Mesendoderm (in vitro differentiated cells): Measurements from ENCODE around the gene NCAPH2.
A peak's percentile ranks its signal among the peaks of the same experiment; 100 is the strongest.

Experiments
- DNase-seq: peaks from one replicate; pipeline ENCODE4 v3.0.0; 2013
- H2AK5ac ChIP-seq: 2 replicates; pipeline ENCODE4 v1.6.1; 2013; ENCODE audit warnings: low read length, inconsistent platforms
- H2BK120ac ChIP-seq: 2 replicates; pipeline ENCODE4 v1.6.1; 2013; ENCODE audit warnings: low read depth, mild to moderate bottlenecking, low read length, moderate library complexity, mixed read lengths
- H2BK15ac ChIP-seq: replicated peaks from 2 replicates; pipeline ENCODE4 v1.6.1; 2013; ENCODE audit warnings: low read depth, mild to moderate bottlenecking, moderate library complexity
- H2BK5ac ChIP-seq: 2 replicates; pipeline ENCODE4 v1.6.1; 2013; ENCODE audit warnings: low read length, inconsistent platforms
- H3K18ac ChIP-seq: 2 replicates; pipeline ENCODE4 v1.6.1; 2013; ENCODE audit warnings: mild to moderate bottlenecking, low read length, mixed read lengths
- H3K23ac ChIP-seq: one replicate; pipeline ENCODE4 v1.6.1; 2013; ENCODE audit warnings: low read length
- H3K27ac ChIP-seq: 2 replicates; pipeline ENCODE4 v1.5.1; 2013; ENCODE audit warnings: low read depth, mild to moderate bottlenecking, inconsistent platforms, low read length, moderate library complexity
- H3K27me3 ChIP-seq: 2 replicates; pipeline ENCODE4 v1.6.1; 2013; ENCODE audit warnings: low read length, control low read depth, mild to moderate bottlenecking, inconsistent platforms; ENCODE audit not compliant: insufficient read depth, poor library complexity
- H3K36me3 ChIP-seq: 2 replicates; pipeline ENCODE4 v1.6.1; 2013; ENCODE audit warnings: low read length, inconsistent platforms; ENCODE audit not compliant: control insufficient read depth, insufficient read depth
- H3K4ac ChIP-seq: one replicate; pipeline ENCODE4 v1.6.1; 2013; ENCODE audit warnings: low read depth, mild to moderate bottlenecking, low read length, moderate library complexity
- H3K4me1 ChIP-seq: 2 replicates; pipeline ENCODE4 v1.6.1; 2013; ENCODE audit warnings: low read depth, low read length, inconsistent platforms; ENCODE audit not compliant: control insufficient read depth
- H3K4me2 ChIP-seq: 2 replicates; pipeline ENCODE4 v1.6.1; 2013; ENCODE audit warnings: low read length
- H3K4me3 ChIP-seq: 2 replicates; pipeline ENCODE4 v1.5.1; 2013; ENCODE audit warnings: mild to moderate bottlenecking, low read length
- H3K56ac ChIP-seq: one replicate; pipeline ENCODE4 v1.6.1; 2013; ENCODE audit warnings: low read length
- H3K79me1 ChIP-seq: 2 replicates; pipeline ENCODE4 v1.6.1; 2013; ENCODE audit warnings: low read length, inconsistent platforms
- H3K79me2 ChIP-seq: 2 replicates; pipeline ENCODE4 v1.6.1; 2013; ENCODE audit warnings: mild to moderate bottlenecking, low read length; ENCODE audit not compliant: control insufficient read depth, insufficient read depth
- H3K9ac ChIP-seq: 2 replicates; pipeline ENCODE4 v1.6.1; 2013; ENCODE audit warnings: low read length, inconsistent platforms
- H4K5ac ChIP-seq: one replicate; pipeline ENCODE4 v1.6.1; 2013; ENCODE audit warnings: low read length
- H4K8ac ChIP-seq: one replicate; pipeline ENCODE4 v1.6.1; 2013; ENCODE audit warnings: low read depth, mild to moderate bottlenecking, control low read depth, low read length, moderate library complexity
- WGBS: extraction: QIAGEN DNeasy Blood & Tissue Kit; methylation state at CpG from one replicate; pipeline ENCODE4 v1.1.7; 2013; ENCODE audit warnings: low lambda C conversion rate, missing lambda C conversion rate; ENCODE audit not compliant: insufficient coverage; ENCODE audit errors: extremely low coverage; 5-methylcytosine and 5-hydroxymethylcytosine counted together

The NCAPH2 gene

DNA sequence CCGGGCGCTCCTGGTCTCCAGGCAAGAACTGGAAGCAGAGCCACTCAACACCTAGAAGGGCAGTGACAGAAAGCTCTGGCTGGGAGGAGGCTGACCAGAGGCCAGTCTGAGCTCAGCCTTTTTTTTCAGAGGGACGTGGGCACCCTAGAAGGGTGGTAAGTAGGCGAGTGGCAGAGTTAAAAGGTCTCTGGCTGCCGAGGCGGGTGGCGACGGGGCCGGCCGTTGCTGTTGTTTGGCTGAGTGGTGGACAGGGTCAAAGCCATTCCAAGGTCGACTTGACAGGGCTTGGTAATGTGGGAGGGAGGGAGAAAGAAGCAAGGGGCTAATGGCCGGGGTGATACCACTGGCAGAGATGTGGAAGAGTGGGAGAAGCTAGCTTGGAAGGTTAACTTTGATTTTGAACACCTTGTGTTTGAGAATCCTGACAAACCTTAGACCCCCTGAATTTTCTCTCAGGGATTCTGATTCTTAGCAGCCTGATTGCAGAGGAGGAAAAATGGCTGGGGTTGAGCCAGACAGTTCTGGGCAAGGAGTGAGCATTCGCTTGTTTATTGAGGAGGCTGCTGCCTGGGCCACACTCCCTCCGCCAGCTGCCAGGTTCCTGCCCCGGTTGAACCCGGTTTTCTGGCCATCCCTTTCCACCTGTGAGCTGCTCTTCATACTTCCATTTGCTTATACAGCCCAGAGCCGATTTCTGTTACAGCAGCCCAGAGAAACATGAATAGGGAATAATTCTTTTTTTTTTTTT lies 55.6 kb downstream of the NCAPH2 start:
- H3K27me3 ChIP-seq, result no peaks in the 10 kb centered on the region
- no peak overlapping the region for H2BK15ac ChIP-seq
- H3K79me1 ChIP-seq, result no peaks in the 10 kb centered on the region
- no peak overlapping the region for H4K5ac ChIP-seq
- no peaks in the 10 kb centered on the region for H3K4me1 ChIP-seq
- H4K8ac ChIP-seq, result no peak overlapping the region
- H3K36me3 ChIP-seq, result no peaks in the 10 kb centered on the region
- H3K56ac ChIP-seq, result peak overlapping the region; percentile 84
- H3K9ac ChIP-seq, result peak overlapping the region; percentile 76
- H3K79me2 ChIP-seq, result no peaks in the 10 kb centered on the region
- no peak for DNase-seq
- H3K4me2 ChIP-seq, result peak overlapping the region; percentile 99
- no peak overlapping the region for H3K23ac ChIP-seq
- peak overlapping the region; percentile 70 for H3K4me3 ChIP-seq
- no CpG with 5 or more reads among the region's 17 CpGs for WGBS
- no peak overlapping the region for H2AK5ac ChIP-seq
- H2BK120ac ChIP-seq, result no peak overlapping the region
- no peak overlapping the region for H3K4ac ChIP-seq
- no peak overlapping the region for H3K18ac ChIP-seq
- H3K27ac ChIP-seq, result no peak overlapping the region
- H2BK5ac ChIP-seq, result no peak overlapping the region

DNA sequence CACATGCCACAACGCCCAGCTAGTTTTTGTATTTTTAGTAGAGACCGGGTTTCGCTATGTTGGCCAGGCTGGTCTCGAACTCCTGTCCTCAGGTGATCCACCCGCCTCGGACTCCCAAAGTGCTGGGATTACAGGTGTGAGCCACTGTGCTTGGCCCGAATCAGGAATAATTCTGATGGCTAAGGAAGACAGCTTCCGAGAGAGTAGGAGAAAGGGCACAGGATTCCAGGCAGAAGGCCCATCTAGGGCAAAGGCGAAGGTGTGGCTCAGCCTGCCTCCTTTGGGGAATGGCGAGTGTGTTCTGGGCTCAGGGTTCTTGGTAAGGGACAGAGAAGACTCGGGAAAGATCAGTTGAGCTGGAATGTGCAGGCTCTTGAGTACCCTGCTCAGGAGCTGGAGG lies 56.3 kb downstream of the NCAPH2 start:
- DNase-seq, result no peak
- no peaks in the 10 kb centered on the region for H3K27me3 ChIP-seq
- no peak overlapping the region for H2BK120ac ChIP-seq
- H3K27ac ChIP-seq, result no peak overlapping the region
- H2BK15ac ChIP-seq, result no peak overlapping the region
- no peaks in the 10 kb centered on the region for H3K4me1 ChIP-seq
- H3K79me1 ChIP-seq, result no peaks in the 10 kb centered on the region
- H3K4ac ChIP-seq, result no peak overlapping the region
- H4K8ac ChIP-seq, result no peak overlapping the region
- no CpG with 5 or more reads among the region's 11 CpGs for WGBS
- no peak overlapping the region for H3K23ac ChIP-seq
- H3K4me2 ChIP-seq, result no peak overlapping the region
- no peak overlapping the region for H3K4me3 ChIP-seq
- no peak overlapping the region for H3K18ac ChIP-seq
- no peak overlapping the region for H4K5ac ChIP-seq
- no peak overlapping the region for H3K9ac ChIP-seq
- H3K79me2 ChIP-seq, result no peaks in the 10 kb centered on the region
- H2AK5ac ChIP-seq, result no peak overlapping the region
- peaks cover 3% of the 10 kb centered on the region for H3K36me3 ChIP-seq
- no peak overlapping the region for H2BK5ac ChIP-seq
- H3K56ac ChIP-seq, result no peak overlapping the region

DNA sequence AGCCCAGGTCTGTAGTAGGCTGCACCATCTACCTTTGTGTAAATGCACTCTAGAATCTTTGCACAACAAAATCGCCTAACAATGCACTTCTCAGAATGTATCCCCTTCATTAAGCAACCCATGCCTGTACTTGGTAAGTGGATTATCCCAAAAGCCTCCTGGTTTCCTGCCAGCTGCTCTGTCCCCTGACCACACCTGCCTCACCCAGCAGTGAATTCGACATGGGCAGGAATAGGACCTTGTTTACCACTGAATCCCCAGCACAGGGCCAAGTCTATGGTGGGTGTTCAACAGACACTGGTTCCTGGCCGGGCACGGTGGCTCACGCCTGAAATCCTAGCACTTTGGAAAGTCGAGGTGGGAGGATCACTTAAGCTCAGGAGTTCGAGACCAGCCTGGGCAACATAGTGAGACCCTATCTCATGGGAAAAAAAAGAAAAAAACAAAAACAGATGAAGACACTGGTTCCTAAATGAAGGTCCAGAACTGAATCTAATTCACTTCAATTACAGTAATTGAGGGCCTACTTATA lies 59.8 kb downstream of the NCAPH2 start:
- no peak overlapping the region for H4K5ac ChIP-seq

DNA sequence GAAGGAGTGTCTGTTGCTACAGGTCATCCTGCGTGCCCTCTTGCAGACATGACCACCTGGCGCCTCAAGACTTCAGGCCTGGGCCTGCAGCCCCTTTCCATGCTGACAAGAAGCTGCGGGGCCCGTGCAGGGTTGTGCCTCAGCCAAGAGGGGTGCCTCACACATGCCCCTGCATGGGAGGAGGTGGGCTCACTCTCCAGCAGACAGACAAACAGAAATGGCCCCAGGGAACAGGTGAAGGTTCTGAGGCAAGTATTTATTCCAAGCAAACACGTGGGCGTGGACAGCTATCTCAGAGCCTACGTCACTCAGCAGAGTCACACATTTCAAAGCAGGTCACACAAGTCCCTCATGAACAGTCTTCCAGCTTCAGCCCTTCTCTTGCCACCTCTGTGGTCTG lies 60.6 kb downstream of the NCAPH2 start:
- Histone ChIP-seq H2BK15ac (no peak overlapping the region), H3K79me2 (no peaks in the 10 kb centered on the region)
- WGBS, result no CpG with 5 or more reads among the region's 7 CpGs

More for the DNA sequence above, 59.8 kb downstream of the NCAPH2 start:
- no peak overlapping the region for H4K8ac ChIP-seq
- H3K79me2 ChIP-seq, result no peaks in the 10 kb centered on the region
- no peak overlapping the region for H3K23ac ChIP-seq
- no CpG with 5 or more reads among the region's 7 CpGs for WGBS
- no peak overlapping the region for H3K4me2 ChIP-seq
- no peak overlapping the region for H3K9ac ChIP-seq
- DNase-seq, result no peak
- no peak overlapping the region for H2BK15ac ChIP-seq
- H3K56ac ChIP-seq, result no peak overlapping the region
- H2BK5ac ChIP-seq, result no peak overlapping the region
- no peak overlapping the region for H2BK120ac ChIP-seq
- no peak overlapping the region for H3K18ac ChIP-seq
- H3K36me3 ChIP-seq, result peaks cover 19% of the 10 kb centered on the region
- H3K4ac ChIP-seq, result no peak overlapping the region
- H3K4me3 ChIP-seq, result no peak overlapping the region
- H3K27me3 ChIP-seq, result no peaks in the 10 kb centered on the region
- no peak overlapping the region for H2AK5ac ChIP-seq
- H3K79me1 ChIP-seq, result no peaks in the 10 kb centered on the region
- H3K4me1 ChIP-seq, result no peaks in the 10 kb centered on the region
- H3K27ac ChIP-seq, result no peak overlapping the region

DNA sequence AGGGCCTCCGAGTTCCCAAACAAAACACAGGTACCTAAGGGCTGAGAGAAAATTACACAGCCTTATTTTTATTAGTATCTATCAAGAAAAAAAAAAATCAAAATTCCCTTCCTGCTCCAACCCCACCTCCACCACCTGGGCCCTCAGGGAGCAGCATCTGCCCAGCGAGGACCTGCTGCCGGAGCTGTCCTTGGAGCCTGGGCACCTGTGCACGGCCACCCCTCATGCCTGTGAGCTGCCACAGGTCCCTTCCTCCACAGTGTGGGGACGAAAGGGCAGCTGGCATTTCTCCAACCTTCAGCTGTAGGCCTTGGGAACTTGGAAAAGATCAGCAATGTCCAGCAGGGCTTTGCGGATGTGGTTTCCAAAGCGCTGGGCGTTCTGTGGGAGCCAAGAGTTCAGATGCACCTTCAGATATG lies 61.0 kb downstream of the NCAPH2 start:
- Histone ChIP-seq H4K5ac (no peak overlapping the region), H2AK5ac (no peak overlapping the region), H3K79me2 (no peaks in the 10 kb centered on the region), H3K23ac (no peak overlapping the region), H2BK120ac (no peak overlapping the region), H2BK15ac (no peak overlapping the region), H4K8ac (no peak overlapping the region), H3K9ac (no peak overlapping the region), H3K27ac (no peak overlapping the region), H2BK5ac (no peak overlapping the region), H3K4me2 (no peak overlapping the region), H3K79me1 (no peaks in the 10 kb centered on the region), H3K4me3 (no peak overlapping the region), H3K18ac (no peak overlapping the region), H3K27me3 (no peaks in the 10 kb centered on the region), H3K36me3 (peaks cover 19% of the 10 kb centered on the region), H3K56ac (no peak overlapping the region), H3K4me1 (no peaks in the 10 kb centered on the region), H3K4ac (no peak overlapping the region)
- no CpG with 5 or more reads among the region's 8 CpGs for WGBS
- no peak for DNase-seq

More for the DNA sequence above, 60.6 kb downstream of the NCAPH2 start:
- H4K8ac ChIP-seq, result no peak overlapping the region
- DNase-seq, result no peak
- H3K4ac ChIP-seq, result no peak overlapping the region
- H3K36me3 ChIP-seq, result peaks cover 19% of the 10 kb centered on the region
- H3K79me1 ChIP-seq, result no peaks in the 10 kb centered on the region
- H3K23ac ChIP-seq, result no peak overlapping the region
- H3K4me1 ChIP-seq, result no peaks in the 10 kb centered on the region
- H3K56ac ChIP-seq, result no peak overlapping the region
- H3K27ac ChIP-seq, result no peak overlapping the region
- no peak overlapping the region for H3K9ac ChIP-seq
- H3K18ac ChIP-seq, result no peak overlapping the region
- H2BK5ac ChIP-seq, result no peak overlapping the region
- H3K27me3 ChIP-seq, result no peaks in the 10 kb centered on the region
- no peak overlapping the region for H2BK120ac ChIP-seq
- H3K4me2 ChIP-seq, result no peak overlapping the region
- no peak overlapping the region for H3K4me3 ChIP-seq
- H4K5ac ChIP-seq, result no peak overlapping the region
- no peak overlapping the region for H2AK5ac ChIP-seq
